ENCODE data around the gene GATAD2A.

GRCh38 chr19:19553670-19554069 is 148.2 kb downstream of the GATAD2A start:
- no peak for TF ChIP-seq CTCF (IDR thresholded peaks at IDR 0.05; ENCODE audit: insufficient read depth, low read length)
- no peak for TF ChIP-seq REST (IDR thresholded peaks at IDR 0.05; ENCODE audit: insufficient replicate concordance, low read depth)
- no peak for TF ChIP-seq GABPA (IDR thresholded peaks at IDR 0.05; ENCODE audit: low read depth)
